HG03571 (cell line): ENCODE data around the gene MYADM.
"Not testable (repeated sequence)": the region's sequence is repeated elsewhere in the genome, so short reads cannot be mapped to it uniquely, and the experiment has no call there.

Source experiments
- ATAC-seq: cut with Tn5 transposase; IDR thresholded peaks from one replicate; pipeline ENCODE4 v1.9.1; 2021; ENCODE audit not compliant: unreplicated experiment

The MYADM gene

GRCh38 chr19:53867225-53868090 lies at the start of gene MYADM:
TSS of gene MYADM (plus strand) at chr19:53867883. CDS start at chr19:53873530, 5,647 bp downstream.
- ATAC-seq, result peak; percentile 64

DNA sequence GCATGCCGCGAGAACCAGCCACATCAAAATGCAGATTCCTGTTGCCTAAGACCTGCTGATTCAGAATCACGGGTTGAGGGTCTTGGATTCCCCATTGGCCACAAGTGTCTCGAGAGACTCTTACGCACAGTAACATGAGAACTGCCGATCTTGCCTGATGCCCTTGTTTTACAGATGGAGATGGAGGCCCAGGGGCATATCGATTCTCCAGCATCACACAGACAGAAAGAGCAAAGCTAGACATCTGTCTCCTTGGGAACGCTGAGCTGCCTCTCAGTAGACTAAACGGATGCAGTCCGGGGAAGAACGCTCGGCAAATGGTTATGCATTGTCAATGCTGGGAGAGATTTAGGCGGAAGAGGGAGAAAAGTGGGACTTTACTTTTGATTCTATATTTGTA lies 48.9 kb upstream of the MYADM start:
- no peak for ATAC-seq

GRCh38 chr19:53819861-53820260 lies 47.8 kb upstream of the MYADM start:
- no peak for ATAC-seq

DNA sequence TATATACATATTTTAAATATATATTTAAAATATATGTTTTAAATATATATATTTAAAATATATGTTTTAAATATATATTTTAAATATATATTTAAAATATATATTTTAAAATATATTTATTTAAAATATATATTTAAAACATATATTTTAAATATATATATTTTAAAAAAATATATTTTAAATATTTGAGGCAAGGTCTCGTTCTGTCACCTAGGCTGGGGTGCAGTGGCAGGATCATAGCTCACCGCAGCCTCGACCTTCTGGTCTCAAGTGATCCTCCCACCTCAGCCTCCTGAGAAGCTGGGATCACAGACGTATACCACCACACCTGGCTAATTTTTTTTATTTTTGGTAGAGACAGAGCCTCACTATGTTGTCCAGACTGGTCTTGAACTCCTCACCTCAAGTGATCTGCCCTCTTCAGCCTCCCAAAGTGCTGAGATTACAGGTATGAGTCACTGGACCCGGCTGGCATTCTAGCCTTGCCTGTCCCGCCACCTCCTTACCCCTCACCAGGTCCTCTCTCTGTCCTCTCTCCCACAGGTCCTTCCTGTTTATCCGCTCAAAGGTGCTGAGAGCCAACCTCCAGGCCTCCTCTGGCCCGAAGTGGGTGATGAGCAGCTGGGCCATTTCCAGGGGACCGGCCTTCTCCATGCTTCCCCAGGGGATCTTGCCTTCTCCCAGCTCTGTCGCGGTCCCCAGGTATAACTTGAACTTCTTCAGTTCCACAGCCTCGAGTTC lies 44.1 kb upstream of the MYADM start:
- no peak for ATAC-seq

GRCh38 chr19:53824134-53824611 lies 43.5 kb upstream of the MYADM start, which contains the start of gene NLRP12:
TSS of gene NLRP12 (minus strand) at chr19:53824314. CDS start at chr19:53824174, 140 bp downstream.
- no peak for ATAC-seq

GRCh38 chr19:53826876-53827275 lies 40.8 kb upstream of the MYADM start:
- no peak for ATAC-seq

GRCh38 chr19:53828531-53828930 lies 39.2 kb upstream of the MYADM start:
- no peak for ATAC-seq

- ATAC-seq, result not testable (repeated sequence)
These were observed 34.8 kb upstream of the MYADM start for GRCh38 chr19:53832861-53833260.

DNA sequence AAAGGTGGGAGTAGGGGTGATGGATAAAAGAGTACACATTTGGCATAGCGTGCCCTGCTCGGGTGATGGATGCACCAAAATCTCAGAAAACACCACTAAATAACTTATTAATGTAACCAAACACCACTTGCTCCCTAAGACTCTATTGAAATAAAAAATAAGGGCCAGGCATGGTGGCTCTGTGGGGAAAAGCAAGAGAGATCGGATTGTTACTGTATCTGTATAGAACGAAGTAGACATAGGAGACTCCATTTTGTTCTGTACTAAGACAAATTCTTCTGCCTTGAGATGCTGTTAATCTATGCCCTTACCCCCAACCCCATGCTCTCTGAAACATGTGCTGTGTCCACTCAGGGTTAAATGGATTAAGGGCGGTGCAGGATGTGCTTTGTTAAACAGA lies 29.2 kb upstream of the MYADM start:
- ATAC-seq, result not testable (repeated sequence)

- ATAC-seq, result not testable (repeated sequence)
These were observed 27.4 kb upstream of the MYADM start for GRCh38 chr19:53840241-53840640.

DNA sequence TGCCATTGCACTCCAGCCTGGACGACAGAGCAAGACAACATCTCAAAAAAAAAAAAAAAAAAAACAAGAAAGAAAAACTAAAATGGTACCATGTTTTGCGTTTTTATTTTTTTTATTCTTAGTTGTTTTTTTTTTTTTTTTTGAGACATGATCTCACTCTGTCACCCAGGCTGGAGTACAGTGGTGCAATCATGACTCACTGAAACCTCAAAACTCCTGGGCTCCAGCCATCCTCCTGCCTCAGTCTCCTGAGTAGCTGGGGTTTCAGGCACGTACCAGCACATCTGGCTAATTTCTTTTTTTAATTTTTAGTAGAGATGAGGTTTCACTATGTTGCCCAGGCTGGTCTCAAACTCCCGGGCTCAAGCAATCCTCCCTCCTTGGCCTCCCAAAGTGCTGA lies 26.8 kb upstream of the MYADM start:
- ATAC-seq, result not testable (repeated sequence)

DNA sequence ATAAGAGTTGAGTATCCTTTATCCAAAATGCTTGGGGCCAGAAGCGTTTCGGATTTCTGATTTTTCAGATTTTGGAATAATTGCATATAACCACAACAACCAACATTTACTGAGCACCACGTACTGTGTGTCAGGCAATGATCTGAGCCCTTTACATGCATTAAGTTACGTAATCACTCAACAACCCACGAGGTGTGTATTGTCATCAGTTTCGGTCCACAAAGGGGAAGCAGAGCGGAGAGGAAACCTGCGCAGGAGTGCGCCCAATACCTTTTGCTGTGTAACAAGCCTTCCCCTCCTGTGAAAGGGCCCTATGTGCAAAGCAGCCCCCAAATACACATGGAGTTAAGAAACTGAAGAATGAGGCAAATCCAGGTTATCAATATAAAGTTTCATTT lies 22.8 kb upstream of the MYADM start:
- ATAC-seq, result no peak

GRCh38 chr19:53847555-53847954 lies 20.1 kb upstream of the MYADM start:
- no peak for ATAC-seq

- ATAC-seq, result no peak
These were observed 18.4 kb upstream of the MYADM start for GRCh38 chr19:53849237-53849676.

DNA sequence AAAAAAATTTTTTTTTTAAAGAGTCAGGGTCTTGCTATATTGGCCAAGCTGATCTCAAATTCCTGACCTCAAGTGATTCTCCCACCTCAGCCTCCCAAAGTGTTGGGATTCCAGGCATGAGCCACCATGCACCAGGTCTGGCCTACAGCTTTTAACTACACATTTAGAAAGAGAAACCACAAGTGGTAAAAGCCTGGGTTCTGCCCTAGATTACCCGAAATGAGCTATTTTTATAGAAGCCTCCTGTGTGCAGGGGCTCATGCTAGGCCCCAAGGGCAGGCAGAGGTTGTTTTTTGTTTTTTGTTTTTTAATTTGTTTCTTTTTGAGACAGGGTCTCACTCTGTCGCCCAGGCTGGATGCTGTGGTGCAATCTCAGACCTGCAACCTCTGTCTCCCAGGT lies 14.0 kb upstream of the MYADM start:
- no peak for ATAC-seq

DNA sequence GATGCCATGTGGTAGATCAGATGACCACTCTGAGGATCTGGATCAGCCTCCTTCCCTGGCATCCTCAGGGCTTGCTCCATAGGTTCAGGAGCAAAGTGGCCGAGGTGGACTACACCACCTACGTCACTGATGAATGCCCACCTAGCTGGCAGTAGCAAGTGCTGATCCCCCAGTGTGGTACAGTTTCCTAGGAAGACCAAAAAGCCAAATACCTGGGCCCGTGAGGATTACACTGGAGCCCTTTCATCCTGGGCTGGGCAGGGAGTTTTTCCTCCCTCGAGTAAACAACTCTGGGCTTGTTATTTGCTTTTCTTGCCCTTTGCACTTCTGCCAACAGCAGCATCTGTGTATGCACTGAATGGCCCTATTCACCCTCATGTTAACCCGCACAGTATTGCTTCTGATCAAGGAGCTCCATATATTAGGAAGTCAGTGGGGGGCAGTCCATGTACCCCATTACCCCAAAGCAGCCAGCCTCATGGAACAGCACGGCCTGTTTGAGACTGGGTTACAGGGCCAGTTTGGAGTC lies 3.3 kb upstream of the MYADM start:
- ATAC-seq, result no peak

DNA sequence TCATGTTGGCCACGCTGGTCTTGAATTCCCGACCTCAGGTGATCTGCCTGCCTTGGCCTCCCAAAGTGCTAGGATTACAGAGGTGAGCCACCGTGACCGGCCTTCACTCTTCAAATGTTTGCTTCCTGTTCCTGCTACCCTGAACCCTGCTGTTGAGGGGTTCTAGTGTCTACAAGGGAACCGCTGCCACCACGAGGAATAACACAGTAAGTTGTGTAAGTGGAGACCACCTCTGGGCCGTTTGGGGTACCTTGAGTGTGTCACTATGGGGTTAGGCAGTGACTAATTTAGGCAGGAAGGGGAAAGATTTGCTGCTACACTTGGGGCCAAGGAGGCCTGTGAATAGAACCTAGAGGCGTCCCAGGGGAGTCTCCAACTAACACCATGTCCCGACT lies 2.2 kb upstream of the MYADM start:
- no peak for ATAC-seq

DNA sequence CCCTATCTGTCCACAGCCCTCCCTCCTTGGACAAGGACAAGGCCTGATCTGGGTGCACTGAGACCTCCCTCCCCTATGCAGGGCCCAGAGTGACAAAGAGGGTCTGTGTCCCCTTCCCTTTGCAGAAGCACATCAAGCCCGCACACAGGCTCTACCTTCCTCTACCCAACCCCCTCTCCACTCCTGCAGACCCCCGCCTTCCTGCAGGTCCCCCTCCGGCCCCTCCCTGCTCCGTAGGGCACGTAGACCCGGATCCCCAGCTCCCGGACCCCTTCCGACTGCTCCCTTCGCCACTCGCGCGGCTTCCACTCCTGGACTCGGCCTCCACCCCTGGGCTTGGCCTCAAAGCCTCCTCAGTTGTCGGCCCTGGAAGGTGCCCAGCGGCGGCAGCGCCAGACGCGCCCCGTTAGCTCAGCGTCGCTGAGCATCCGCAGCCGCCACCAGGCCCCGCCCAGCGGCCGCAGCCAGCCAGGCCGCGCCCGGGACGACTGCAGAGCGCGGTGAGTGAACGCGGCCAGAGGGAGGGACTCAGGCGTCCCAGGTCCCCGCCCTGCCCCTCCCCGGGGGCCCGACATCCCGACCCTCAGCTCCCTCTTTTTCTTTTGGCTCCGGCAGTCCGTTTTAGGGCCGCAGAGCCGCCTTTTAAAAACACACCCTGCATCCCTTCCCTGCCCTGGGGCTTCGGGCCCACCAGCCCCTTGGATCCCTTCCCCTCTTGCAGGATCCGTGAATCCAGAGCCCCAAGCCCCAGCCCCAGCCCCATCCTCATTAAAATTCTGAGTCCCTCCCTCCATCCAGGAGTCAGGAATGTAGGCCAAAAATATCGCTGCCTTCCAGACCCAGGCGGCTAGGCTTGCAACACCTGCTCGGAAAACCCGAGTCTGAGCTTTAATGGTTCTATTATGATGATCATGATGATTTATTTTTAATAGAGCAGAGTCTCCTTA lies 1.5 kb upstream of the MYADM start:
- ATAC-seq, result no peak

GRCh38 chr19:53866865-53867224 lies 838 bp upstream of the MYADM start:
- no peak for ATAC-seq

DNA sequence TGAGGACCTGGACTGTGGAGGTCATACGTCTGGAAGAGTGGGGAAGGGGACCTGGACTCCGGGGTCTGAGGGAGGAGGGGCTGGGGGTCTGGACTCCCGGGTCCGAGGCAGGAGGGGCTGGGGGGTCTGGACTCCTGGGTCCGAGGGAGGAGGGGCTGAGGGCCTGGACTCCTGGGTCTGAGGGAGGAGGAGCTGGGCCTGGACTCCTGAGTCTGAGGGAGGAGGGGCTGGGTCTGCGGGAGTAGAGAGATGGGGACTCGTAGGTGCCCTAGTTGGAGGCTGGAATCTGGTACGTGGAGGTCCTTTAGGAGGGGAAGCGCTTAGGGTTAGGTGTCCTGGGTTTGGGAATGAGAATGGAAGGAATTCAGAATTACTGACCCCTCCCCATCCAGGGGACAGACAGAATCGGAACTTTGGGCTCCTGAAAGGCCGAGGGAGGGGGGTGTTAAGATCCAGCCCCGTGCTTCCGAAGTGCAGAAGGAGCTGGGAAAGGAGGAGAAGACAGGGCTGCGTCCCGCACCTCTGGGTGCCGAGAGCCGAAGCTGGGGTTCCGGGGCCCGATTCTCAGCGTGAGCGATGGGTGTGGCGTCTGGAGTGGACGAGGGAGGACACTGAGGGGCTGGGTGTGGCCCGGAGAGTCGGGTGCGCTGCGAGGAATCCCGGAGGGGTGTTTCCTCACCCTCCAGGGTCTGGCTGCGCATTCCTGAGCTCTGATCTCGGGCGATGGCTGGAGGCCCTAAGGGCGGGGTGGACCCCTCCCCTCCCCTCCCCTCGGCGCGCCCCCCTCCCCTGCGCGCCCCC lies 608 bp downstream of the MYADM start:
- no peak for ATAC-seq
